Progenitor cell of endocrine pancreas (in vitro differentiated cells): ENCODE data around the gene PCDHGA8. TPM values are rescaled to one million over a fixed set of nuclear protein-coding genes. Genes with fewer than 3 reads are reported as not detected.
"Not testable (repeated sequence)": the region's sequence is repeated elsewhere in the genome, so short reads cannot be mapped to it uniquely, and the experiment has no call there.

Experiments used
- DNase-seq: peaks from one replicate; pipeline ENCODE4 v3.0.0; 2021; ENCODE audit warnings: low spot score; ENCODE audit not compliant: unreplicated experiment
- H3K27ac Mint-ChIP-seq: 2 replicates; pipeline ENCODE4 v1.8.0; 2021; ENCODE audit warnings: mild to moderate bottlenecking, moderate library complexity, mixed read lengths
- H3K27me3 Mint-ChIP-seq: 2 replicates; pipeline ENCODE4 v1.8.0; 2021; ENCODE audit warnings: mixed read lengths
- H3K36me3 Mint-ChIP-seq: 2 replicates; pipeline ENCODE4 v1.8.0; 2022; ENCODE audit warnings: mixed read lengths; ENCODE audit not compliant: insufficient read depth
- H3K4me1 Mint-ChIP-seq: 2 replicates; pipeline ENCODE4 v1.8.0; 2021; ENCODE audit warnings: low read depth, mixed read lengths
- H3K4me3 Mint-ChIP-seq: 2 replicates; pipeline ENCODE4 v1.8.0; 2021; ENCODE audit warnings: low read depth, mild to moderate bottlenecking, moderate library complexity, mixed read lengths
- H3K9me3 Mint-ChIP-seq: 2 replicates; pipeline ENCODE4 v1.8.0; 2021; ENCODE audit warnings: low read depth, mixed read lengths
- total RNA-seq: library from RNA; stranded (reverse); gene quantifications from 2 replicates; pipeline ENCODE4 v1.2.1, GENCODE V29; 2021
- TF ChIP-seq, protein P1 (sequence below): fragments of 200-600 bp; sonication (generic); IDR thresholded peaks from one replicate; pipeline ENCODE4 v1.5.0; 2021; ENCODE audit warnings: antibody characterized with exemption, mild to moderate bottlenecking; ENCODE audit not compliant: unreplicated experiment

PCDHGA8 gene
- total RNA-seq, 1 donor from 2014 or later, result 1.5 TPM

DNA sequence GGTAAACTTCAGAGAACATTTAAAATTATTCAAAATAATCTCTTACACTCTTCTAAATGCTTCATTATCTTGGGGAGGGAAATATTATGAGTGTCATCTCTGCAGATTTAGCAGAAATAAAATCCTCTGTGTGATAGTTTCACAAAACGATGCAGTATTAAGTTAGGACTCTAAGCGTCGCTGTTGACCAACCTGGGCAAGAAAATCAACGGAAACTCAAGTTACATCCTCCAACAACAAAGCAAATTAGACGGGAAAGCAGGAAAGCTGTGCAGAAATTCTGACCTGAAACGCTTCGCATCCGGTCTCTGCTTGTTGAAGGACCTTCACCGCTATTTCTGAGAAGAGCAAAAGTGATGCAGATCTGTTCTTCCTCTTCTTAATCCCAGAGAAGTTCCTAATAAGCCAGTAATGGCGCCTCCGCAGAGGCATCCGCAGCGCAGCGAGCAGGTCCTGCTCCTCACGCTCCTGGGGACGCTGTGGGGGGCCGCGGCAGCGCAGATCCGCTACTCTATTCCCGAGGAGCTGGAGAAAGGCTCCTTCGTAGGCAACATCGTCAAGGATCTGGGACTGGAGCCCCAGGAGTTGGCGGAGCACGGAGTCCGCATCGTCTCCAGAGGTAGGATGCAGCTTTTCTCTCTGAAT is 18.6 kb upstream of the PCDHGA8 start, which contains the start of gene PCDHGA6:
Gene PCDHGA6 (plus strand): TSS at position 219 of the 645 bp plus-strand sequence. CDS start 193 bp downstream, at position 412.
- no peak within 1 kb of the TSS for H3K27ac Mint-ChIP-seq
- TF ChIP-seq, protein P1, sequence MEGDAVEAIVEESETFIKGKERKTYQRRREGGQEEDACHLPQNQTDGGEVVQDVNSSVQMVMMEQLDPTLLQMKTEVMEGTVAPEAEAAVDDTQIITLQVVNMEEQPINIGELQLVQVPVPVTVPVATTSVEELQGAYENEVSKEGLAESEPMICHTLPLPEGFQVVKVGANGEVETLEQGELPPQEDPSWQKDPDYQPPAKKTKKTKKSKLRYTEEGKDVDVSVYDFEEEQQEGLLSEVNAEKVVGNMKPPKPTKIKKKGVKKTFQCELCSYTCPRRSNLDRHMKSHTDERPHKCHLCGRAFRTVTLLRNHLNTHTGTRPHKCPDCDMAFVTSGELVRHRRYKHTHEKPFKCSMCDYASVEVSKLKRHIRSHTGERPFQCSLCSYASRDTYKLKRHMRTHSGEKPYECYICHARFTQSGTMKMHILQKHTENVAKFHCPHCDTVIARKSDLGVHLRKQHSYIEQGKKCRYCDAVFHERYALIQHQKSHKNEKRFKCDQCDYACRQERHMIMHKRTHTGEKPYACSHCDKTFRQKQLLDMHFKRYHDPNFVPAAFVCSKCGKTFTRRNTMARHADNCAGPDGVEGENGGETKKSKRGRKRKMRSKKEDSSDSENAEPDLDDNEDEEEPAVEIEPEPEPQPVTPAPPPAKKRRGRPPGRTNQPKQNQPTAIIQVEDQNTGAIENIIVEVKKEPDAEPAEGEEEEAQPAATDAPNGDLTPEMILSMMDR, result no peak
- H3K36me3 Mint-ChIP-seq, result peaks cover 20% of the 10 kb centered on the region
- DNase-seq, result no peak
- no peak within 1 kb of the TSS for H3K4me3 Mint-ChIP-seq
- no peaks in the 10 kb centered on the region for H3K27me3 Mint-ChIP-seq
- H3K4me1 Mint-ChIP-seq, result no peaks in the 10 kb centered on the region
- peaks cover 55% of the 10 kb centered on the region for H3K9me3 Mint-ChIP-seq

DNA sequence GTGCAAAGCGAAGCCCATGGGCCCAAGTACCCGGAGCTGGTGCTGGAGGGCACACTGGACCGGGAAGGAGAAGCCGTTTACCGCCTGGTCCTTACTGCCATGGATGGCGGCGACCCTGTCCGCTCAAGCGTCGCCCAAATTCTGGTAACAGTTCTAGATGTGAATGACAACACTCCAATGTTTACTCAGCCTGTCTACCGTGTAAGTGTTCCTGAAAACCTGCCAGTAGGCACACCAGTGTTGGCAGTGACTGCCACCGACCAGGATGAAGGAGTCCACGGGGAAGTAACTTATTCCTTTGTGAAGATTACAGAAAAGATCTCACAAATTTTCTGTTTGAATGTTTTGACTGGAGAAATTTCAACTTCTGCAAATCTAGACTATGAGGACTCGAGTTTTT is 17.8 kb upstream of the PCDHGA8 start:
- Mint-ChIP-seq H3K27ac (no peak overlapping the region), H3K27me3 (no peaks in the 10 kb centered on the region)

DNA sequence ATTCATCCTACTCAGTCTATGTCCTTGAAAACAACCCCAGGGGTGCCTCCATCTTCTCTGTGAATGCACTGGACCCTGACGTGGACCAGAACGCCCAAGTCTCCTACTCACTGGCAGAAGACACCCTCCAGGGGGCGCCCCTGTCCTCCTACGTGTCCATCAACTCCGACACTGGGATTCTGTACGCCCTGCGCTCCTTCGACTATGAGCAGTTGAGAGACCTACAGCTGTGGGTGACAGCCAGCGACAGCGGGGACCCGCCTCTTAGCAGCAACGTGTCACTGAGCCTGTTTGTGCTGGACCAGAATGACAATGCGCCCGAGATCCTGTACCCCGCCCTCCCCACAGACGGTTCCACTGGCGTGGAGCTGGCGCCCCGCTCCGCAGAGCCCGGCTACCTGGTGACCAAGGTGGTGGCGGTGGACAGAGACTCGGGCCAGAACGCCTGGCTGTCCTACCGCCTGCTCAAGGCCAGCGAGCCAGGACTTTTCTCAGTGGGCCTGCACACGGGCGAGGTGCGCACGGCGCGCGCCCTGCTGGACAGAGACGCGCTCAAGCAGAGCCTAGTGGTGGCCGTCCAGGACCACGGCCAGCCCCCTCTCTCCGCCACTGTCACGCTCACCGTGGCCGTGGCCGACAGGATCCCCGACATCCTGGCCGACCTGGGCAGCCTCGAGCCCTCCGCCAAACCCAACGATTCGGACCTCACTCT is 16.8 kb upstream of the PCDHGA8 start:
- H3K9me3 Mint-ChIP-seq, result peaks cover 49% of the 10 kb centered on the region
- H3K4me3 Mint-ChIP-seq, H3K27ac Mint-ChIP-seq, H3K27me3 Mint-ChIP-seq, DNase-seq, H3K4me1 Mint-ChIP-seq: not testable (repeated sequence)
- H3K36me3 Mint-ChIP-seq, result peaks cover 17% of the 10 kb centered on the region

More for the DNA sequence above, 17.8 kb upstream of the PCDHGA8 start:
- no peak for DNase-seq
- H3K9me3 Mint-ChIP-seq, result peaks cover 54% of the 10 kb centered on the region
- H3K36me3 Mint-ChIP-seq, result peaks cover 19% of the 10 kb centered on the region
- no peaks in the 10 kb centered on the region for H3K4me1 Mint-ChIP-seq
- TF ChIP-seq, protein P1, result no peak
- H3K4me3 Mint-ChIP-seq, result no peak overlapping the region

DNA sequence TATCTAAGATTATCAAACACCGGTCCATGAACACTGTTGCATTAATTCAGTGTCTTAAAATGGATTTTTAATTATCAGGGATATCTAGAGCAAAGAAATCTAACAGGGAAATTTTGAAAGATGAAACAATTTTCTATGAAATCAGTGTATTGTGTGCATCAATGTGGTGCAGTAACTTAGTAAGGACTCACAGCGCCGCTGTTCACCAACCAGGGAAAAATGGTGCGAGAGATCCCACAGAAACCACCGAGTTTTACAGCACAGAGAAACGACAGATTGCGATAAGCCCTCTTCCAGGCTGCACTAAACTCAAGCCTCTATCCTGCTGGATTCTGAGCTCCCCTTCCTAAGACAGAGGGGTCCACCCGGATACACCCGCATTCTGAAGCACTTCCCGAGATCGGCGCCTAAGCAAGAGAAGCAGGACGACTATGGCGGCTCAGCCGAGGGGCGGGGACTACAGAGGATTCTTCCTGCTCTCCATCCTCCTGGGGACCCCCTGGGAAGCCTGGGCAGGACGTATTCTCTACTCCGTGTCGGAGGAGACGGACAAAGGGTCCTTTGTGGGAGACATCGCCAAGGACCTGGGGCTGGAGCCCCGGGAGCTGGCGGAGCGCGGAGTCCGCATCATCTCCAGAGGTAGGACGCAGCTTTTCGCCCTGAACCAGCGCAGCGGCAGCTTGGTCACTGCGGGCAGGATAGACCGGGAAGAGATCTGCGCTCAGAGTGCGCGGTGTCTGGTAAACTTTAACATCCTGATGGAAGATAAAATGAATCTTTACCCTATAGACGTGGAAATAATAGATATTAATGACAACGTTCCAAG is 9.8 kb upstream of the PCDHGA8 start, which contains the start of gene PCDHGA7:
Gene PCDHGA7 (plus strand): TSS at position 274 of the 826 bp plus-strand sequence. CDS start 158 bp downstream, at position 432.
- no peak for DNase-seq
- no peak within 1 kb of the TSS for H3K27ac Mint-ChIP-seq

DNA sequence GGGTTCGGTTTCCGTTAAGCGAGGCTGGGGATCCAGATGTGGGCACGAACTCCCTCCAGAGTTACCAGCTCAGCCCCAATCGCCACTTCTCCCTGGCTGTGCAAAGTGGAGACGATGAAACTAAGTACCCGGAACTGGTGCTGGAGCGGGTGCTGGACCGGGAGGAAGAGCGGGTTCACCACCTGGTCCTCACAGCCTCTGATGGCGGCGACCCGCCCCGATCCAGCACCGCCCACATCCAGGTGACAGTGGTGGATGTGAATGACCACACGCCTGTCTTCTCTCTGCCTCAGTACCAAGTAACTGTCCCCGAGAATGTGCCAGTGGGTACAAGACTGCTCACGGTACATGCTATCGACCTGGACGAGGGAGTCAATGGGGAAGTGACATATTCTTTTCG is 9.1 kb upstream of the PCDHGA8 start:
- no peak for DNase-seq
- TF ChIP-seq, protein P1, result no peak
- no peak overlapping the region for H3K27ac Mint-ChIP-seq
- H3K36me3 Mint-ChIP-seq, result peaks cover 13% of the 10 kb centered on the region
- no peaks in the 10 kb centered on the region for H3K4me1 Mint-ChIP-seq
- H3K4me3 Mint-ChIP-seq, result no peak overlapping the region
- no peaks in the 10 kb centered on the region for H3K27me3 Mint-ChIP-seq
- H3K9me3 Mint-ChIP-seq, result peaks cover 48% of the 10 kb centered on the region

More for the DNA sequence above, 9.8 kb upstream of the PCDHGA8 start, which contains the start of gene PCDHGA7:
- Mint-ChIP-seq H3K27me3 (no peaks in the 10 kb centered on the region), H3K36me3 (peaks cover 11% of the 10 kb centered on the region), H3K4me1 (no peaks in the 10 kb centered on the region), H3K9me3 (peaks cover 48% of the 10 kb centered on the region), H3K4me3 (no peak within 1 kb of the TSS)
- TF ChIP-seq, protein P1, result no peak
